ENCODE data around the gene CUTC.

The CUTC gene

DNA sequence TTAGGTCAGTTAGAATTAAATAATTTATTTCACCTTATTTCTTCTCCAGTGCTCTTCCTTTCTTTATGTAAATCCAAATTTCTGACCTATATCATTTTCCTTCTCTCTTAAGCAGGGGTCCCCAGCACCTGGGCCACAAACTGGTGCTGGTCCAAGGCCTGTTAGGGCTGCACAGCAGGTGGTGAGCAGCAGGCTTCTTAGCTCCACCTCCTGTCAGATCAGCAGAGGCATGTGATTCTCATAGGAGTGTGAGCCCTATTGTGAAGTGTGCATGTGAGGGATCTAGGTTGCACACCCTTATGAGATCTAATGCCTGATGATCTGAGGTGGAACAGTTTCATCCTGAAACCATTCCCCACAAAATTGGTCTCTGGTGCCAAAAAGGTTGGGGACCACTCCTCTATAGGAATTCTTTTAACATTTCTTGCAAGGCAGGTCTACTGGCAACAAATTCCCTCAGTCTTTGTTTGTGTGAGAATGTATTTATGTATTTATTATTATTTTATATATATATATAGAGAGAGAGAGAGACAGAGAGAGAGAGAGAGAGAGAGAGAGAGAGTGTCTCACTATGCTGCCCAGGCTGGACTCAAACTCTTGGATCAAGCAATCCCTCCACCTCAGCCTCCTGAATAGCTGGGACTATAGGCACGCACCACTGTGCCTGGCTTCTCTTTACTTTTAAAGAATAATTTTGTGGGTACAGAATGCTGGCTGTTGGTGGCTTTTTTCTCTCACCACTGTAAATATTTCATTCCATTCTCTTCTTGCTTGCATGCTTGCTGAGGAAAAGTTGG is 46.1 kb downstream of the CUTC start:
- TF ChIP-seq, protein P1, sequence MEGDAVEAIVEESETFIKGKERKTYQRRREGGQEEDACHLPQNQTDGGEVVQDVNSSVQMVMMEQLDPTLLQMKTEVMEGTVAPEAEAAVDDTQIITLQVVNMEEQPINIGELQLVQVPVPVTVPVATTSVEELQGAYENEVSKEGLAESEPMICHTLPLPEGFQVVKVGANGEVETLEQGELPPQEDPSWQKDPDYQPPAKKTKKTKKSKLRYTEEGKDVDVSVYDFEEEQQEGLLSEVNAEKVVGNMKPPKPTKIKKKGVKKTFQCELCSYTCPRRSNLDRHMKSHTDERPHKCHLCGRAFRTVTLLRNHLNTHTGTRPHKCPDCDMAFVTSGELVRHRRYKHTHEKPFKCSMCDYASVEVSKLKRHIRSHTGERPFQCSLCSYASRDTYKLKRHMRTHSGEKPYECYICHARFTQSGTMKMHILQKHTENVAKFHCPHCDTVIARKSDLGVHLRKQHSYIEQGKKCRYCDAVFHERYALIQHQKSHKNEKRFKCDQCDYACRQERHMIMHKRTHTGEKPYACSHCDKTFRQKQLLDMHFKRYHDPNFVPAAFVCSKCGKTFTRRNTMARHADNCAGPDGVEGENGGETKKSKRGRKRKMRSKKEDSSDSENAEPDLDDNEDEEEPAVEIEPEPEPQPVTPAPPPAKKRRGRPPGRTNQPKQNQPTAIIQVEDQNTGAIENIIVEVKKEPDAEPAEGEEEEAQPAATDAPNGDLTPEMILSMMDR (conservative IDR thresholded peaks at IDR 0.05): no peak
- no peak overlapping the region for H3K27ac ChIP-seq

DNA sequence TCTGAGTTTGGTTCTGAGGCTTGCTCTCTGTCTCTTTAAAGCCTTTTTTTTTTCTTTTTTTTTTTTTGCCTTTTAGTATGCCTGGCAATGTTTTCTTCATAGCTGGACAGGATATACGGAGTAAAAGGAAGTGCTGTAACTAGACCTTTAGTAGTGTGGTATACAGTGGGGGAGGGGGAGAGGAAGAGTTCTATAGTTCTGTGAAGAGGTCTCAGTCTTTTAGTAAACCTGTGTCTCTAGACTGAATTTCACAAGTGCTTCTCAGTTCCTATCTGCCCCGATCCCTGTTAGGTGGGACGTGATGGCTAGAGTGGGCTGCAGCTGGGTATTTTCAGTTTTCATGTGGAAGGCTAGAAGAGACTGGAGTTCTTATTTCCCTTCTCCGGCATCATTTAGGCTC is 47.3 kb downstream of the CUTC start:
- TF ChIP-seq, protein P1 (conservative IDR thresholded peaks at IDR 0.05): no peak
- H3K27ac ChIP-seq: no peak overlapping the region

DNA sequence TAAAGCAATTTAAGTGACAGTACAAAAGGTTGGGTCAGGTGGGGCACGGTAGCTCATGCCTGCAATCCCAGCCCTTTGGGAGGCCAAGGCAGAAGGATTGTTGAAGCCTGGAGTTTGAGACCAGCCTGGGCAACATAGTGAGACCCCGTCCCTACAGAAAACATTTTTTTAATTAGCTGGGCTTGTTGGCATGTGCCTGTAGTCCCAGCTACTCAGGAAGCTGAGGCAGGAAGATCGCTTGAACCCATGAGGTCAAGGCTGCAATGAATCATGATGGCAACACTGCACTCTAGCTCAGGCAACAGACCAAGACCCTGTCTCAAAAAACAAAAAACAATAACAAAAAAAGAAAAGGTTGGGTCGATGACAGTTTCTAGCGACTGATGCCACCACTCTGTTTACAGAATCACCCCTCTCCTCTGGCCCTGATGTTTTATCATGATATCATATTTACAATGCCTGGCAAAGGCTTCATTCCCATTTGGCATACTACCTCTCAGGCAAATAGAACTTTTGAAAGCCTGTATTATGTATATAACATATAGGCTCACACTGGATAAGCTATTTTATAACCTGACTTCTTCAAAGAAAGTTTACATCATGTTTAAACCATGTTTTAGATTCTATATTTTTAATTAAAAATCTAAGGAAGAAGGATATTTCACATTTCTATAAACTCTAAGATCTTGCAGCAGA is 49.8 kb downstream of the CUTC start:
- TF ChIP-seq, protein P1 (conservative IDR thresholded peaks at IDR 0.05): no peak
- H3K27ac ChIP-seq: no peak overlapping the region

DNA sequence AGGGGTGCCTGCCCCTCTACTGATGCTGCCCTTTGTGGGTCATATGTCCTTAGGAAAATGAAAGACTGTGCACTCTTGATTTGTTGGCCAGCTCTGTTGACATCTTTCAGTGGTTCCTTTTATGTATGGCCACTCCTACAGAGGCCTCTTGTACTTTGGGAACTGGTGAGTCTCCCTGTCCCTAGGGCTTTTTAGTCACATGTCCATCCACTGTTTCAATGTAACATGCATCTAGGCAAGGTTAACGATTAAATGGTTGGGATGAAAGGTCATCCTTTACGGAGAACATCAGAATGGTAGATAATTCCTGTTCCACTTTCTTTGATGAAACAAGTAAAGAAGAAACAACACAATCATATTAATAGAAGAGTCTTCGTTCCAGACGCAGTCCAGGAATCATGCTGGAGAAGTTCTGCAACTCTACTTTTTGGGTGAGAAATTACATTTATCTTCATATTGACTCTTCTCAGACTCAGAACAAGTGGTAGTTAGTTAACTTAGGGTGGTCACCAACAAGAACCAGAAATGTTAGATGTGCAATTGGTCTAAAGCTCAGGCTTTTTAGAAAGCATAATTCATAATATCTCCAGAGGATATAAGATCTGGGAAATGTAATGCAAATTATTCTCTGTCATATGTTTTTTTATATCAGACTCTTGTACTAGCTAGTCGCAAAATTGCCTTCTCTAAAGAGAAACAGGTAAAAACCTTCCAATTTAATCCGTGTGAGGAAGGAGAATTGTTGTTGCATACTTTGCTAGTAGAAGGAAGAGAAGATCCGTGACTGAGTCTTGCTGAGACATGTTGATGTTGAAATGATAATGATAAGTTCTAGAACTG is 50.6 kb downstream of the CUTC start, which contains the start of gene ABCC2:
ABCC2 (plus strand) TSS at position 194 of the 840 bp plus-strand sequence; CDS start at position 399, 205 bp downstream.
- TF ChIP-seq, protein P1 (conservative IDR thresholded peaks at IDR 0.05): no peak
- no peak within 1 kb of the TSS for H3K27ac ChIP-seq

DNA sequence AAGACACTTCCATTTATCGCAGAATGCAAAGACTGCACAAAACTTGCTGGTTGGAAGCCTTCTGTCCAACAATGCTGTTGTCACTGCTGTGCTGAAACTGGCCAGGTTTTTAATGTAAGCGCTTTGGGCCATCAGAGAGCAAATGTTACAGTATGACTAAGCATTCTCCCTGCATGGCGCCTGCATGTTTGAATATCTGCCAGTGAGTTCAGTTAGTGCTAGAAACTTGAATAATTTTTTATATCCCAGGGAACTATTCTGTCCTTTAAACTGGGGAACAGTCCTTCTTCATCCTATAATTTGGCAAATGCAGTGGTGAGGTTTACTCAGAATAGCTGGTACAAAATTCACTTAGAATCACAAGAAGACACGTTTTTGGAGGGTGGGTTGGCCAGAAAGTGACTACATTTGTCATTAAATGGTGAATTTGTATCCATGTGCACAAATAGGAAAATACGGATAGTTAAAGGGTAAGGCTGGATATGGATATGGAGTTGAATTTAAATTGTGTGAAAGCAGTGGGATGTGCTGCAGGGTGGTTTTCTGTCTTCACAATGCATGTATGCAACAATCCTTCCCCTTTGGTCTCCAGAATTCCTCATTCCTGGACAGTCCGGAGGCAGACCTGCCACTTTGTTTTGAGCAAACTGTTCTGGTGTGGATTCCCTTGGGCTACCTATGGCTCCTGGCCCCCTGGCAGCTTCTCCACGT is 52.1 kb downstream of the CUTC start:
- TF ChIP-seq, protein P1 (conservative IDR thresholded peaks at IDR 0.05): no peak
- no peak overlapping the region for H3K27ac ChIP-seq

DNA sequence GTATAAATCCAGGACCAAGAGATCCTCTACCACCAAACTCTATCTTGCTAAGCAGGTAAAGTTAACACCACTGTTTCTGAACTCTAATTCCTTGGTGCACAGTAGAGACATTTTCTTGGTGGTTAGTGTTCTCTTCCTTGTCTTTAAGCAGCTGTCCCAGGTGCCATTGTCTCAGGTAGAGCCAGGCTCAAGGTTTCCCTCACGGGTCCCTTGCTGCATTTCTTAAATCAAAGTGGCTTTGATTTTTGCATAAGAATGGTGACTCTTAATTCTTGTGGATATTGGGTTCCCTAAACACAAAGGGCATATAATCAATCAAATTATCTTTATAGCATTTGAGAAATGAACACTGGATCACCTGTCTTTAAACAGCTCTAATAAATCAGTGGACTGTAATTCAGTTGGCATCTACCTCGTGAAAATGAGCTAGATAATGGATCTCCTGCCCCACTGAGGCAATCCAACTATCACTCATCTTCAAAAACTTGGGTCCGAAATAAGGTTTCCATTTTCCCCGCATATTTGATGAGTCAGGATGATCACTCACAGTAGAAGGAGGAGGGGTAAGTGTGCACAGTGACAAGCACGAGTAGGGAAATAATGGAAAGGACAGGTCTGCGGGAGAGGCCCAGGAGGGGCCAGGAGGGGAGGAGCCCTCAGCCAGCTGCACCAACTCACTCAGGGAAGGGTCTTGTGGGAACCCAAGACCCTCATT is 52.9 kb downstream of the CUTC start:
- TF ChIP-seq, protein P1 (conservative IDR thresholded peaks at IDR 0.05): no peak
- no peak overlapping the region for H3K27ac ChIP-seq

Data from VCaP (cell line).